ENCODE results near the gene A3GALT2.

- TF ChIP-seq ZNF23 (tag by site-specific recombination; IDR thresholded peaks at IDR 0.05; ENCODE audit: borderline replicate concordance) (no peak), ZNF544 (tag by site-specific recombination; IDR thresholded peaks at IDR 0.05) (no peak), ZNF600 (tag by site-specific recombination; IDR thresholded peaks at IDR 0.05) (no peak), TCF7L2 (IDR thresholded peaks at IDR 0.05; ENCODE audit: borderline replicate concordance, low read depth, low read length) (no peak), SETDB1 (IDR thresholded peaks at IDR 0.05; ENCODE audit: insufficient read length, low read length) (no peak), CTCF (tag by site-specific recombination; IDR thresholded peaks at IDR 0.05) (no peak), ZNF626 (tag by site-specific recombination; IDR thresholded peaks at IDR 0.05) (no peak), ZSCAN16 (tag by site-specific recombination; IDR thresholded peaks at IDR 0.05) (no peak)
These were observed 8.5 kb downstream of the A3GALT2 start for GRCh38 chr1:33312413-33312749.
